HG03196 (cell line): ENCODE measurements around the gene PRDM16.

ENCODE experiments used
- ATAC-seq: cut with Tn5 transposase; IDR thresholded peaks from one replicate; pipeline ENCODE4 v1.9.1; 2021; ENCODE audit not compliant: unreplicated experiment

PRDM16 gene

DNA sequence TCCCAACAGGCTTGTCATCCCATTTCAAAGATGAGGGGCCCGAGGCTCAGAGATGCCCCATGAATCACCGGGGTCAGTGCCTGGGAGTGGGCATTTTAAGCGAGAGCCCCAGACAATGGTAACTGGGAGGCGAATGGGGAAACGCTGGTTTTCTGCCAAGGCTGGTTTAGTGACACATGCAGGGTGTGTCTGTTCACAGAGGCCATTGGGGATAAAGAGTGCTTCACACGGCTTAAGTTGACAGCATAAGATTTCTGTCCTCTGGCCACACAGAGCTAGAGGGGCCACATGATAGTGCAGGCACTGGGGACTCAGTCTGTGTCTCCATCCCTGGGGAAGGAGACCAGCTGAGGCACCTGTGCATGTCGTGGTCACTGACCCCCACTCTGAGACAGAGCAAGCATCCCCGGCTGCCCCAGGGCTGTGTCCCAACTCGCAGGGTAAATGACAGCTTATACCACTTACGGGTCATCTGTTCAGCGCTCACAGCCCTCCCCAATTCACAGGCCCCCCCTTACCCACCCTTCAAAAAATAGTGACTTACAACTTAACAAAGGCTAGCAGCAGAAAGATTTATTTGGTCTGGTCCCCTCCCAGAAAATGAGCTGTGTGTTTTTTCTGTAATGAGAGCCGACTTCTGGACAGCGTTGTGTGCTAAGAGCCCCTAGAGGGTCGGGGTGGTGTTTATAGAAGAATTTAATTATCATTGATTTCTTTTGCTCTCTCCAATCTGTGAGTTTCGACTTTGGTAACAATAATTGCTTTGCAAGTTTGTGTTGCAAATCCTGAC lies 350.6 kb downstream of the PRDM16 start:
- no peak for ATAC-seq

- no peak for ATAC-seq
Observed at GRCh38 chr1:3420218-3420951, 351.4 kb downstream of the PRDM16 start.

DNA sequence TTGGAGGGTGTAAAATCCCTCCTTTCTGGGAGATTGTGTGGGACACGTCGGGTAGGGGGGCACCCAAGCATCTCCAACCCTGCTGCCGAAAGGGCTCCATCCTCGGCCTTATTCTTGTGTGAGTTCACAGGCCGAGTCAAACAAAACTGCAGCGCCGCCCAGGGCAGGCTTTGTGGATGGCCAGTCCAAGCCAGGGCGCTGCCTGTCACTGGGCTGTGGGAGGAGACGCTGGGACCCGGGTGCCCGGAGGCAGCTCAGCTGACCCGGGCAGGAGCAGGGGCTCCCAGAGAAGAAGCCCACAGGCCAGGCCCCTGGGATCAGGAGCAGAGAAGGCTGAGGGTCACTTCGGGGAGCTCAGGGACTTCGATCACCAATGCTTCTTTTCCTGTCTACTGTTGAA lies 353.6 kb downstream of the PRDM16 start:
- no peak for ATAC-seq

GRCh38 chr1:3423245-3423829 lies 354.3 kb downstream of the PRDM16 start:
- no peak for ATAC-seq

DNA sequence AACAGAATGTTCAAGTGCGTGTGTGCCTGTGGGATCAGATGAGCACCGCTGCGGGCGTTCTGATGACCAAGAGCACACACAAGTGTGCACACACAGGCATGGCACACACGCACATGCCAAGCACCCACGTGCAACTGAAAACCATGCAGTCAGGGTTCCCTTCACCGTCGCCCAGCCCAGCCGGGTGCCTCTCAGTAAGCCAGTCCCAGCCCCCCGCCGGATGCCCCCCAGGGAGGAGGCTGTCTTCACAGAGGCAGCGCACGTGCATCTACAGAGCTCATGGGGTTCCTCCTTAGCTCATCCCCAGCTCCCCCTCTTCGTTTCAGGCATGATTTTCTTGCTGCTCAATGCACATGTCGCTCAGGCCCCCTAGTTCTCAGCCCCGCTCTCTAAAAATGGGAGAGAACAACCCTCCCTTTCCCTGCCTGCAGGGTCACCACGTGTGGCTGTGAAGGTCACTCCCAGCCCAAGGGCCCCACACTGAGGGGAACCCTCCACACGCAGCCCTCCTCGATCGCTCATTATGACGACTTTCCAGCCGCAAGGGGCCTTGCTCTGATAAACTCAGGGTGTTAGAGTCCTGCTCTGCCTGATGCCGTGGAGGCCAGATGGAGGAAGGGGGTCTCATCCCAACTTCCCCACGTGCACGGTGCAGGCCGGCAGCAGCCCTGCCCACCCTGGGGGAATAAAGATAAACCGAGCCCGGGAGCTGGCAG lies 355.1 kb downstream of the PRDM16 start:
- ATAC-seq, result no peak

GRCh38 chr1:3425486-3426215 lies 356.6 kb downstream of the PRDM16 start:
- no peak for ATAC-seq

- ATAC-seq, result no peak
Observed at GRCh38 chr1:3426956-3427535, 358.0 kb downstream of the PRDM16 start.

DNA sequence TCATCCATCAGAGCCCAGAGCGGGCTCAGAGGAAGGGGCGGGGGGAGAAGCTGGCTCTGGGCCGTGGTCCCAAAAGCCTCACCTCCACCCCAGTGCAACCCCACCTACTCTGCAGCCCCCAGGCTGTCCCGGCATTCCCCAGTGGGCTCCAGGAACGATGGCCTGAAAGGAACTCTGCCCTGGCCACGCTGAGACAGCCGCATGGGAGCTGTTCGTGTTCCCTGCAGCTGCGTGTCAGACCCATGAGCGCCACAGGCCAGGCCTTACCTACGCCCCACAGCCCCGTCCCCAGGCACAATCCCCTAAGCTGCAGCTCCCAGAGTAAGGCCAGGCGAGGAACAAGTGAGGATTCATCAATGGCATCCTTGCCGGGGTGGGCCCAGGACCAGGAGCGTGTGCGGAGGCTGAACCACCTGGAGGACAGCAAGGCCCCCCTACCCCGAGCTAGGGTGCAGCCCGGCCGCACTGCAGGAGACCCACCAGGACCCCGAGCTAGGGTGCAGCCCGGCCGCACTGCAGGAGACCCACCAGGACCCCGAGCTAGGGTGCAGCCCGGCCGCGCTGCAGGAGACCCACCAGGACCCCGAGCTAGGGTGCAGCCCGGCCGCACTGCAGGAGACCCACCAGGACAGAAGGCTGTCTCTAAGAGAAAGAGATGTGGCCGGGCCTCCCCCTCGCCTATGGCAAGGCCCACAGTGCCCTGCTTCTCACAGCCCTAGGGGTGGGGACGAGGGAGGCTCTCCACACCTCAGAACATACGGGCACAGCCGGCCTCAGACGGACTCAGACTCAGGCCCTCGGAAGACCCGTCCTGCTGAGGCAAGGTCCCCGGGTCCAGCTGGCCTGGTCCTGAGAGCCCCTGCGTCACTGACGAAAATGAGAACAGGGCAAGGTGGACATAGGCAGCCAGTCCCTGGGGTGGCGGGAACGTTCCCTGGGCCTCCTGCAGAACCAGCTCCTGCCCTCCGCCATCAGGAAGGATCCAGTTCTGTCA lies 359.0 kb downstream of the PRDM16 start:
- no peak for ATAC-seq

- no peak for ATAC-seq
Observed at GRCh38 chr1:3428899-3429298, 359.9 kb downstream of the PRDM16 start.

DNA sequence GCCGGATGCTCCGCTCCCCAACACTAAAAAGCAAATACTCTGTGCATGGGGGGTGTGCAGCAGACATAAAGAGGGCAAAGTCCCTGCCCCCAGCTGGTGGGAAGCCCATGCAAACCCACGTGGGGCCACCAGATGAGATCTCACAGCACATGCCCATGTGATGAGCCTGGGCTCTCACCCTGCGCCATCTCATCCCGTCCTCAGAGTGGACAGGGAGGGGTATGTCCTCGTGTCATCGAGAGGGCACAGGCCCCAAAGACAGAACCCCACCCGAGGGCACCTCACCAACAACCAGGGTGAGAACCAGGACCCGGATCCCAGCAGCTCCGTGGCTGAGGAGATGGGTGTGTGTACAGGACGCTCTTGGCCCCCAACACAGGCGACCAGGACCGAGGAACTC lies 360.3 kb downstream of the PRDM16 start:
- no peak for ATAC-seq

- no peak for ATAC-seq
Observed at GRCh38 chr1:3429766-3430165, 360.8 kb downstream of the PRDM16 start.

DNA sequence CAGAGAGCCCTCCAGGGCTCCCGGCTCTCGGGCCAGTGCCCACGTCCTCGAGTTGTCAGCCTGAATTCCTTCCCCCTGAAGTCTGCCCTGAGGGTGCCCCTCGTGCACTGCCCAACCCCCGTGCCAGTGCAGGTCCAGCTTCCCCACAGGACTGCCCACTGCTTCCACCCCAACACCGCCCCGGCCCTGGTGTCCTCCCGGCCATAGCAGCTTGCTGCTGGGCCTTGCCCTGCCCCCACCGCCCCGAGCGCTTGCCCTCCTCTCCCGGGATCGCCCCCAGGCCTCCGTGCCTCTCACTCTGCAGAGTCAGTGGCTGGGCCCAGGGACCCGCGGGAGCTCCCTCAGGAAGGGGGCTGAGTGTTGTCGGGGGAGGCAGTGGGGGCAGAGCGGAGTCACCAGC lies 361.4 kb downstream of the PRDM16 start:
- no peak for ATAC-seq

GRCh38 chr1:3430820-3431219 lies 361.8 kb downstream of the PRDM16 start:
- ATAC-seq, result no peak

DNA sequence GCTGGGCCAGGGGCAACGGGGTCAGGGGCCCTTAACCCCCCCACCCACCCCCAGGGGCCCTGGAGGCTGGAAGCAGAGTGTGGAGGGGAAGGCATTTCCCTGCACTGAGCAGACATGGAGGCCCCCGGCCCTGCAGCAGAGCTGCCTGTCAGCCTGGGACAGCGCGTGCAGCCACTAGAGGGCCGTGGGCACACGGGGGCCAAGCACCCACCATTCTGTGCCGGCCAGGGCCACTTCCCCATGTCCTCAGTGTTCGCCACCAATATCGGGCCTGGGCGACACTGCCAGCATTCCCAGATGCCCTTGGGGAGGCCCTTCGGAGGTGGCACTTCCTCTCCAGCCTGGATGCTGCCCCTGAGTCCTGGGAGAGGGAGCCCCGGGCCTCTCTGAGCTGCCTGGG lies 362.3 kb downstream of the PRDM16 start:
- ATAC-seq, result no peak

DNA sequence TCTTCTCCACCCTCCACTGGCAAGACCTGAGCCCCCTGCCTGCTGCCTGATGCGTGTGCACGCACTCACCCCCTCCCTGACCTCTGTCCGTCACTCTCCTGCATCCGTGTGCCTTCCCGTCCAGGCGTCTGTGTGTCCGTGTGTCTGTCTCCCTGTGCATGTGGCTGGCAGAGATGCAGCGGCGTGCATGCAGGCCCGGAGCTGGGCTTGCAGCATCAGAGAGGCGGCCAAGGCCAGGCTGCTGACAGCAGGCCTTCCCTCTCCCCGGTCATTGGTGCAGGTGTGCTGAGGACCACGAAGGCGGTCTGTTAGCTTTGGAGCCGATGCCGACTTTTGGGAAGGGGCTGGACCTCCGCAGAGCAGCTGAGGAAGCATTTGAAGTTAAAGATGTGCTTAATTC lies 362.7 kb downstream of the PRDM16 start:
- ATAC-seq, result no peak

DNA sequence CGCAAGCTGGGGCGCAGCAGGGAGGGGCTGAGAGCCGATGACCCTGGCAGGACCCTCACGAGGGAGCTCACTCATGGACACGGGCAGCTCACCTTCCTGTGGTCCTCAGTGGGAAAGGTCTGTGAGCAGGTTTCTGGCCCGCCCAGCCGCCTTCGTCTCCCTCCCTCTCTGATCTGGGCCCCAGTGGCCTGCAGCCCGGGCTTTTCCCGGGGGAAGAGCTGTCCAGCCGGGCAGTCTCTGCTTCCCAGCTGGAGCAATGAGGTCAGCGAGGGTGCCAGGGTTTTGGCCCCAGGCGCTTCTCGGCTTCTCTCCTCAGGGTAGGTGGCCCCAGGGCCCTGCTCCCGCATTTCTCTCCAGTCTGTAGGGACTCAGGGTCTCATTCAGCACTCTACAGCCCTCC lies 363.3 kb downstream of the PRDM16 start:
- no peak for ATAC-seq

DNA sequence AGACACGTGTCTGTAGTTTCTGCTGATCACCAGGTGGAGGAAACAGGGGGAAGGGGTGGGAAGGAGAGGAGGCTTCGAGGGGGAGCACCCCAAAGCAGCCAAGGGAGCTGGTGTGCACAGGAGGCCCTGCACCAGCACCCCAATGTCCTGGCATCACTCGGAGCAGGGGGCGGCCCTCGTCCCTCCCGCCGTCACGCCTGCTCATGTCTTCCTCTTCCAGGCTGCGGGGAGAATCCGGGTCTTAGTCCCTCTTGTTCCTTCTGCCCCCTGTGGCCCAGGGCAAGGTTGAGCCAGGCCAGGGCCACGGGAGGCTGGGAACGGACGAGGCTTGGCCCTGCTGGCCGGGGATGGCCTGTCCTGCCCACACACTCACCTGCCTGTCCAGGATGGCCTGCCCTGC lies 364.1 kb downstream of the PRDM16 start:
- ATAC-seq, result no peak

- ATAC-seq, result no peak
Observed at GRCh38 chr1:3433596-3434320, 364.8 kb downstream of the PRDM16 start.
